A549 (cell line): Measurements from ENCODE around the gene KCNQ1OT1. TPM values are rescaled to one million over a fixed set of nuclear protein-coding genes. Genes with fewer than 3 reads are reported as not detected.

Source experiments
- ATAC-seq, 2 experiments: fragments of 200-7000 bp in 1 of 2; fragments of >200 bp in 1 of 2; cut with Nextera tagmentation in 1 of 2; cut with Tn5 transposase in 1 of 2; 3 replicates each; pipeline versions ENCODE4 v1.8.0 to v1.9.1; 2018 to 2020; ENCODE audit warnings: mild to moderate bottlenecking in 1 of 2, moderate library complexity in 1 of 2
- CTCF ChIA-PET: fragments of 300-600 bp; sonication (Branson Sonifier 250); formaldehyde crosslinking; extraction: SDS; loops from one replicate; lab custom pipeline; 2021; ENCODE audit warnings: antibody characterized with exemption, inconsistent platforms; lab: Yijun Ruan, JAX
- POLR2A ChIA-PET: fragments of 350-600 bp; formaldehyde crosslinking; extraction: SDS; loops from one replicate; lab custom pipeline; 2021; ENCODE audit warnings: antibody characterized with exemption, inconsistent platforms; lab: Yijun Ruan, JAX
- DNase-seq, 2 experiments: peaks; one replicate each; pipeline versions ENCODE4 v3.0.0 to v3.0.0-alpha.2; 2011 to 2016; ENCODE audit warnings: low read depth in 1 of 2, low spot score in 1 of 2
- FAIRE-seq: peaks from 2 replicates; lab custom pipeline; 2011; peaks lifted over from hg19 to GRCh38; lab: Jason Lieb, UNC
- H3K27ac ChIP-seq, 2 experiments: fragments of >200 bp; sonication (Bioruptor Twin); formaldehyde crosslinking; 3 replicates each; pipeline ENCODE4 v1.5.1; 2016 to 2017
- H3K4me1 ChIP-seq: fragments of >200 bp; sonication (Bioruptor Twin); formaldehyde crosslinking; 3 replicates; pipeline ENCODE4 v1.6.1; 2016
- H3K4me2 ChIP-seq: fragments of >200 bp; sonication (Bioruptor Twin); formaldehyde crosslinking; 3 replicates; pipeline ENCODE4 v1.6.1; 2016
- H3K4me3 ChIP-seq: fragments of >200 bp; sonication (Bioruptor Twin); formaldehyde crosslinking; 3 replicates; pipeline ENCODE4 v1.5.1; 2016
- H3K9me3 ChIP-seq: fragments of >200 bp; sonication (Bioruptor Twin); formaldehyde crosslinking; 3 replicates; pipeline ENCODE4 v1.6.1; 2016
- ATOH8 ChIP-seq: fragments of 250-450 bp; sonication (Bioruptor Pico); IDR thresholded peaks from 2 replicates; pipeline ENCODE4 v1.5.0; 2020; ENCODE audit warnings: low read depth, mild to moderate bottlenecking, moderate library complexity
- BCL3 ChIP-seq: fragments of >200 bp; sonication (Bioruptor Twin); formaldehyde crosslinking; IDR thresholded peaks from 3 replicates; pipeline ENCODE4 v1.6.1; 2016
- BHLHE40 ChIP-seq: IDR thresholded peaks from 2 replicates; pipeline ENCODE4 v1.6.1; 2012; ENCODE audit warnings: low read depth, low read length, inconsistent platforms
- CBX8 ChIP-seq: fragments of 200-600 bp; sonication (generic); IDR thresholded peaks from 2 replicates; pipeline ENCODE4 v1.6.1; 2016
- CHD4 ChIP-seq: fragments of 200-600 bp; sonication (generic); IDR thresholded peaks from 2 replicates; pipeline ENCODE4 v1.6.1; 2016; ENCODE audit warnings: antibody characterized with exemption, mild to moderate bottlenecking, borderline replicate concordance
- ELK1 ChIP-seq: fragments of 150-350 bp; IDR thresholded peaks from 2 replicates; pipeline ENCODE4 v1.6.1; 2014; ENCODE audit warnings: low read depth, mild to moderate bottlenecking, low read length
- EP300 ChIP-seq, 2 experiments: fragments of >200 bp; sonication (Bioruptor Twin); formaldehyde crosslinking; IDR thresholded peaks; 2 replicates in 1 of 2; 3 replicates in 1 of 2; pipeline ENCODE4 v1.6.1; 2016 to 2017
- ESRRA ChIP-seq: fragments of 150-350 bp; IDR thresholded peaks from 2 replicates; pipeline ENCODE4 v1.6.1; 2014; ENCODE audit warnings: mild to moderate bottlenecking, low read length, borderline replicate concordance
- FOSB ChIP-seq: fragments of 250-450 bp; sonication (Bioruptor Pico); IDR thresholded peaks from 2 replicates; pipeline ENCODE4 v1.5.0; 2020; ENCODE audit warnings: mild to moderate bottlenecking, moderate library complexity
- FOSL2 ChIP-seq, 2 experiments: fragments of 450-650 bp in 1 of 2; fragments of >200 bp in 1 of 2; sonication (Bioruptor Twin) in 1 of 2; formaldehyde crosslinking; IDR thresholded peaks; 2 replicates each; pipeline versions ENCODE4 v1.5.0 to v1.6.1; 2016 to 2020; ENCODE audit warnings: mild to moderate bottlenecking in 1 of 2, moderate library complexity in 1 of 2
- FOXS1 ChIP-seq: fragments of 250-450 bp; sonication (Bioruptor Pico); IDR thresholded peaks from 2 replicates; pipeline ENCODE4 v1.5.0; 2020; ENCODE audit warnings: mild to moderate bottlenecking, moderate library complexity
- GATA3 ChIP-seq: IDR thresholded peaks from 2 replicates; pipeline ENCODE4 v1.6.1; 2012; ENCODE audit warnings: borderline replicate concordance
- HOXA7 ChIP-seq: fragments of 250-450 bp; sonication (Bioruptor Pico); IDR thresholded peaks from 2 replicates; pipeline ENCODE4 v1.5.0; 2020; ENCODE audit warnings: mild to moderate bottlenecking, moderate library complexity
- HOXB13 ChIP-seq: fragments of 250-450 bp; sonication (Bioruptor Pico); IDR thresholded peaks from 2 replicates; pipeline ENCODE4 v1.5.0; 2020; ENCODE audit warnings: low read depth, mild to moderate bottlenecking, moderate library complexity
- JUN ChIP-seq, 2 experiments: fragments of >200 bp; sonication (Bioruptor Twin); formaldehyde crosslinking; IDR thresholded peaks; 2 replicates in 1 of 2; 3 replicates in 1 of 2; pipeline ENCODE4 v1.6.1; 2016 to 2017
- KDM1A ChIP-seq: fragments of 200-600 bp; sonication (generic); IDR thresholded peaks from 2 replicates; pipeline ENCODE4 v1.6.1; 2016; ENCODE audit warnings: low read depth, mild to moderate bottlenecking
- KDM5A ChIP-seq: fragments of 200-600 bp; sonication (generic); IDR thresholded peaks from 2 replicates; pipeline ENCODE4 v1.6.1; 2016; ENCODE audit warnings: antibody characterized with exemption, mild to moderate bottlenecking
- MAFK ChIP-seq: fragments of 450-650 bp; IDR thresholded peaks from 2 replicates; pipeline ENCODE4 v1.6.1; 2014; ENCODE audit not compliant: partially characterized antibody
- MAX ChIP-seq: IDR thresholded peaks from 2 replicates; pipeline ENCODE4 v1.6.1; 2012
- PHF8 ChIP-seq: fragments of 200-600 bp; sonication (generic); IDR thresholded peaks from 2 replicates; pipeline ENCODE4 v1.6.1; 2016; ENCODE audit warnings: low read depth, mild to moderate bottlenecking, antibody characterized with exemption, moderate library complexity, borderline replicate concordance
- POLR2A ChIP-seq: IDR thresholded peaks from 2 replicates; pipeline ENCODE4 v1.6.1; 2012; ENCODE audit warnings: mild to moderate bottlenecking, low read length
- POLR2AphosphoS2 ChIP-seq: conservative IDR thresholded peaks from 2 replicates; pipeline ENCODE4 v1.6.1; 2012; ENCODE audit warnings: low read length, improper control_type of control experiment, inconsistent platforms
- SMC3 ChIP-seq: fragments of >200 bp; sonication (Bioruptor Twin); formaldehyde crosslinking; IDR thresholded peaks from 3 replicates; pipeline ENCODE4 v1.6.1; 2018; ENCODE audit warnings: inconsistent platforms
- SREBF2 ChIP-seq: fragments of 450-650 bp; IDR thresholded peaks from 2 replicates; pipeline ENCODE4 v1.6.1; 2014; ENCODE audit warnings: mild to moderate bottlenecking, moderate library complexity
- ZFP36 ChIP-seq: fragments of 450-650 bp; IDR thresholded peaks from 2 replicates; pipeline ENCODE4 v1.6.1; 2014; ENCODE audit warnings: borderline replicate concordance; ENCODE audit not compliant: partially characterized antibody
- ZNF302 ChIP-seq: fragments of 250-450 bp; sonication (Bioruptor Pico); IDR thresholded peaks from 2 replicates; pipeline ENCODE4 v1.9.0; 2021; ENCODE audit warnings: inconsistent platforms, mild to moderate bottlenecking, moderate library complexity
- whole genome bisulfite sequencing: methylation state at CpG from one replicate; pipeline ENCODE4 v1.1.6; 2017; ENCODE audit errors: missing lambda C conversion rate; 5-methylcytosine and 5-hydroxymethylcytosine counted together
- polyA plus RNA-seq, 4 experiments: library from polyadenylated mRNA; depleted of rRNA in 3 of 4; stranded (reverse); fragments of >200 nt; fragmentation: RNase III in 1 of 4; extraction: RNeasy Plus Mini Kit Qiagen cat#74134 plus additional on column Dnase treatment in 1 of 4; gene quantifications; 2 replicates in 3 of 4; 3 replicates in 1 of 4; pipeline ENCODE4 v1.2.3, GENCODE V29; 2011 to 2017
- TF ChIP-seq, protein P1 (sequence below): fragments of 200-600 bp; sonication (generic); IDR thresholded peaks from 2 replicates; pipeline ENCODE4 v1.6.1; 2016; ENCODE audit warnings: antibody characterized with exemption, mild to moderate bottlenecking, moderate library complexity
- TF ChIP-seq, protein P2 (sequence below): IDR thresholded peaks from 2 replicates; pipeline ENCODE4 v1.6.1; 2012

The KCNQ1OT1 gene
- polyA plus RNA-seq, 2 of the 4 experiments (the other 2 are of a cell fraction): 0.03 to 0.13 TPM

DNA sequence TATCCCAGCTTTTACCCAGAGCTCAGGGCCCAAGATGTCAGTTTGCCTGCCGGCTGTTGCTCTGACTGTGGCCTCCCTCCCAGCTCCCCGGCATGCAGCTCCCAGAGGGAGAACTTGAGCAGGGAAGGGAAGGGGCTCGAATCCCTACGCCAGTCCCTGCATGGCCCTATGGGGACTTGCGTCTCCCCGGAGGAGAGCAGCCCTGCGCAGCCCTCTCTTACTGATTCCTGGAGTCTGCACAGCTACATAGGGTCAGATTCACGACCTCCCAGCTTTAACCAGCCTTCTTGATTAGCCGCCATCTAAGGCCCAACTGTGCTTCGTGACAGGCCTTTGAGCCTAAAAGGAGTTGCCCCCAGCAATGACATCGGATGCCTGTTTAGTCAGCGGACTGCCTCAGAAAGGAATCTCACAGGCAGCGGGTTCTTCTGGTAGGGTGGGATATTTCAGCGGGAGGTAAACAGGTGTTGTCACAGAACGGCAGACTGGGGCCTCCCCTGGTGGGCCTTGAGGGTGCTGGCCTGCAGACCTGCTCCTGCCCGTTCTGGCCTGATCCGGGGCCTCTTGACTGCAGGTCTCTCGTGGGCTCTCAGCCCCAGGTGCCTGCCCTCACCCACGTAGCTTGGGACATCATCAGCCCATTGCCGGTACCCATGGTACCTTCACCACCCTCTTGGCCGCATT lies 43.8 kb upstream of the KCNQ1OT1 start:
- Histone ChIP-seq H3K27ac (no peak overlapping the region), H3K9me3 (no peaks in the 10 kb centered on the region), H3K4me1 (peaks cover 15% of the 10 kb centered on the region), H3K4me3 (no peak overlapping the region), H3K4me2 (no peak overlapping the region)
- POLR2A ChIA-PET: no interaction called here
- CTCF ChIA-PET: interaction anchor here (1.0 to 1.8 kb wide), 3 partner anchors 145 to 439 kb away, joined by 3 to 4 read pairs (median 3); no protein-coding TSS in a partner anchor
- no peak for TF ChIP-seq BHLHE40
- no peak for TF ChIP-seq EP300 (IDR thresholded peaks at IDR 0.05)
- TF ChIP-seq MAFK: no peak
- TF ChIP-seq SREBF2: no peak
- no peak for TF ChIP-seq ESRRA
- no peak for TF ChIP-seq BCL3
- TF ChIP-seq ATOH8 (CRISPR knock-in tag): no peak
- TF ChIP-seq POLR2AphosphoS2: no peak
- TF ChIP-seq FOXS1 (CRISPR knock-in tag): no peak
- no peak for TF ChIP-seq CBX8
- TF ChIP-seq FOSB: no peak
- no peak for TF ChIP-seq HOXA7 (CRISPR knock-in tag)
- no peak for TF ChIP-seq CHD4
- TF ChIP-seq, protein P1, sequence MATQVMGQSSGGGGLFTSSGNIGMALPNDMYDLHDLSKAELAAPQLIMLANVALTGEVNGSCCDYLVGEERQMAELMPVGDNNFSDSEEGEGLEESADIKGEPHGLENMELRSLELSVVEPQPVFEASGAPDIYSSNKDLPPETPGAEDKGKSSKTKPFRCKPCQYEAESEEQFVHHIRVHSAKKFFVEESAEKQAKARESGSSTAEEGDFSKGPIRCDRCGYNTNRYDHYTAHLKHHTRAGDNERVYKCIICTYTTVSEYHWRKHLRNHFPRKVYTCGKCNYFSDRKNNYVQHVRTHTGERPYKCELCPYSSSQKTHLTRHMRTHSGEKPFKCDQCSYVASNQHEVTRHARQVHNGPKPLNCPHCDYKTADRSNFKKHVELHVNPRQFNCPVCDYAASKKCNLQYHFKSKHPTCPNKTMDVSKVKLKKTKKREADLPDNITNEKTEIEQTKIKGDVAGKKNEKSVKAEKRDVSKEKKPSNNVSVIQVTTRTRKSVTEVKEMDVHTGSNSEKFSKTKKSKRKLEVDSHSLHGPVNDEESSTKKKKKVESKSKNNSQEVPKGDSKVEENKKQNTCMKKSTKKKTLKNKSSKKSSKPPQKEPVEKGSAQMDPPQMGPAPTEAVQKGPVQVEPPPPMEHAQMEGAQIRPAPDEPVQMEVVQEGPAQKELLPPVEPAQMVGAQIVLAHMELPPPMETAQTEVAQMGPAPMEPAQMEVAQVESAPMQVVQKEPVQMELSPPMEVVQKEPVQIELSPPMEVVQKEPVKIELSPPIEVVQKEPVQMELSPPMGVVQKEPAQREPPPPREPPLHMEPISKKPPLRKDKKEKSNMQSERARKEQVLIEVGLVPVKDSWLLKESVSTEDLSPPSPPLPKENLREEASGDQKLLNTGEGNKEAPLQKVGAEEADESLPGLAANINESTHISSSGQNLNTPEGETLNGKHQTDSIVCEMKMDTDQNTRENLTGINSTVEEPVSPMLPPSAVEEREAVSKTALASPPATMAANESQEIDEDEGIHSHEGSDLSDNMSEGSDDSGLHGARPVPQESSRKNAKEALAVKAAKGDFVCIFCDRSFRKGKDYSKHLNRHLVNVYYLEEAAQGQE: no peak
- TF ChIP-seq POLR2A: no peak
- no peak for TF ChIP-seq JUN (IDR thresholded peaks at IDR 0.05)
- TF ChIP-seq HOXB13 (CRISPR knock-in tag): no peak
- ATAC-seq (no peak), DNase-seq (no peak), FAIRE-seq (no peak)
- 86% methylated on average over 21 of the region's 21 CpGs for WGBS

DNA sequence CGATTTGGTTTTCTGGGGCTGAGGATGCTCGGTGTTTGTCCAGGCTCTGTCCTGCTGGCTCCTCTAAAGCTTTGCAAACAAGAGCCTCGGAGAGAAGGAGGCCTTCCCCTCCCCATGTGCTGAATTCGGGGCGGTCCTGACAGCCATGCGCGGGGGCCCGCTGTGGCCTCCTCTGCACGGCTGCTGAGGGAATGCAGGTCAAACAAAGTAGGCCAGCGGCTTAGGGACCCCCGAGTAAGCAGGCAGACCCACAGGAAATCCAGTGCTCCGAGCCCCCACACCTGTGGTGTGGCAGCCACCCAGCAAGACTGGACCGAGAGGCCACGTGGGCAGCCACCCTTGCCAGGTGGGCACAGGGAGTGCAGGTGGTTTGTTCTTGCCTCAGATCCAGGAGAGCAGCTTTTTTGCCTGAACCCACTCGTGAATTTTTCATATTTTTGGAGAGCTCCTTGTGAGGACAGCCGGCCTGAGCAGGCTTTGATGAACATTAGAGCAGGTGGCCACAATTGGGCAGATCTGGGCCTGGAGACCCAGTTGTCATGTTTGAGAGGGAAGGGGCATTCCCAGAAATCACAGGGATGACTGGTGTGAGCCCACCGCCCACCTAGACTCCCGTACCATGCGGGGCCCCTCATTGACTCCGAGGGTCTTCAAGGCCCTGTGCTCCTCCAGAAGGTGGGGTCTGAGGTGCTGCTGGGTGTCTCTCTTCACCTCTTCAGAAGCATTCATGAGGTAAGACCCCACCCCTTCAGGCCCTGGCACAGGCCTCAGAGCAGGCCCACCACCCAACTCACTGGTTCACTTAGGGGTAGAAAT lies 43.0 kb upstream of the KCNQ1OT1 start:
- Histone ChIP-seq H3K4me2 (peak overlapping the region; percentile 53; the same call in 2 of the 3 replicates), H3K4me3 (no peak overlapping the region), H3K9me3 (no peaks in the 10 kb centered on the region), H3K27ac (peak overlapping the region; percentile 70 to 83), H3K4me1 (peaks cover 15% of the 10 kb centered on the region)
- ATAC-seq: no peak
- ChIA-PET CTCF (interaction anchor here (1.0 to 1.8 kb wide), 3 partner anchors 146 to 438 kb away, joined by 3 to 4 read pairs (median 3); no protein-coding TSS in a partner anchor), POLR2A (no interaction called here)
- no peak for TF ChIP-seq ZNF302 (CRISPR knock-in tag)
- no peak for TF ChIP-seq MAX
- TF ChIP-seq KDM1A: no peak
- TF ChIP-seq GATA3: no peak
- TF ChIP-seq FOSL2 (IDR thresholded peaks at IDR 0.05): no peak
- no peak for TF ChIP-seq FOSL2 (CRISPR knock-in tag; IDR thresholded peaks at IDR 0.05)
- TF ChIP-seq ELK1: no peak
- no peak for TF ChIP-seq KDM5A
- TF ChIP-seq PHF8: no peak
- TF ChIP-seq SREBF2: no peak
- TF ChIP-seq ZFP36: no peak
- no peak for TF ChIP-seq SMC3
- TF ChIP-seq POLR2A: no peak
- TF ChIP-seq CBX8: no peak
- no peak for TF ChIP-seq HOXA7 (CRISPR knock-in tag)
- TF ChIP-seq ESRRA: no peak
- TF ChIP-seq, protein P2, sequence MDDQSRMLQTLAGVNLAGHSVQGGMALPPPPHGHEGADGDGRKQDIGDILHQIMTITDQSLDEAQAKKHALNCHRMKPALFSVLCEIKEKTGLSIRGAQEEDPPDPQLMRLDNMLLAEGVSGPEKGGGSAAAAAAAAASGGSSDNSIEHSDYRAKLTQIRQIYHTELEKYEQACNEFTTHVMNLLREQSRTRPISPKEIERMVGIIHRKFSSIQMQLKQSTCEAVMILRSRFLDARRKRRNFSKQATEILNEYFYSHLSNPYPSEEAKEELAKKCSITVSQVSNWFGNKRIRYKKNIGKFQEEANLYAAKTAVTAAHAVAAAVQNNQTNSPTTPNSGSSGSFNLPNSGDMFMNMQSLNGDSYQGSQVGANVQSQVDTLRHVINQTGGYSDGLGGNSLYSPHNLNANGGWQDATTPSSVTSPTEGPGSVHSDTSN: no peak
- no peak for FAIRE-seq
- WGBS: 79% methylated on average over 15 of the region's 20 CpGs
- no peak for DNase-seq
